VCaP (cell line): ENCODE results near the gene GAS7.

Experiments used
- H3K27ac ChIP-seq: fragments of 450-650 bp; 2 replicates; pipeline ENCODE4 v1.5.1; 2017
- CTCF ChIP-seq: fragments of 450-650 bp; conservative IDR thresholded peaks from 2 replicates; pipeline ENCODE4 v1.5.1; 2017; ENCODE audit warnings: mild to moderate bottlenecking, moderate library complexity

GAS7 gene

GRCh38 chr17:10121971-10122707 lies 76.3 kb downstream of the GAS7 start:
- TF ChIP-seq CTCF, result no peak
- H3K27ac ChIP-seq, result no peak overlapping the region

- peak overlapping the region; percentile 44 for H3K27ac ChIP-seq
- TF ChIP-seq CTCF, result no peak
Observed at GRCh38 chr17:10120749-10121148, 77.7 kb downstream of the GAS7 start.

- no peak for TF ChIP-seq CTCF
- H3K27ac ChIP-seq, result peak overlapping the region; percentile 44
Observed at GRCh38 chr17:10120109-10120485, 78.3 kb downstream of the GAS7 start.

GRCh38 chr17:10119203-10120108 lies 79.0 kb downstream of the GAS7 start:
- peak overlapping the region; percentile 44 for H3K27ac ChIP-seq
- TF ChIP-seq CTCF, result no peak; the same call in 1 of the 2 replicates

GRCh38 chr17:10118788-10119130 lies 79.6 kb downstream of the GAS7 start:
- no peak for TF ChIP-seq CTCF
- H3K27ac ChIP-seq, result no peak overlapping the region

GRCh38 chr17:10117581-10118001 lies 80.8 kb downstream of the GAS7 start:
- TF ChIP-seq CTCF, result no peak
- H3K27ac ChIP-seq, result no peak overlapping the region

GRCh38 chr17:10116753-10117420 lies 81.5 kb downstream of the GAS7 start:
- no peak overlapping the region for H3K27ac ChIP-seq
- no peak for TF ChIP-seq CTCF
